Natural killer cell (primary cell): ENCODE data around the gene CCDC78. TPM values are rescaled to one million over a fixed set of nuclear protein-coding genes. Genes with fewer than 3 reads are reported as not detected.
A peak's percentile ranks its signal among the peaks of the same experiment; 100 is the strongest.

ENCODE experiments used
- ATAC-seq, 3 donors: fragments of 150-1000 bp in 2 of 3; fragments of 200-7000 bp in 1 of 3; cut with Tn5 transposase; 1 replicate in 1 of 3; 2 replicates in 2 of 3; pipeline ENCODE4 v1.10.0; 2021; ENCODE audit warnings: mild to moderate bottlenecking in 2 of 3, moderate library complexity in 2 of 3
- DNase-seq, 2 donors: peaks; one replicate each; pipeline versions ENCODE4 v3.0.0 to v3.0.0-alpha.2; 2013 to 2021; ENCODE audit warnings: mixed read lengths in 1 of 2
- H3K27ac ChIP-seq: one replicate; pipeline ENCODE4 v1.5.1; 2013; ENCODE audit warnings: mild to moderate bottlenecking, low read length
- H3K27me3 ChIP-seq: one replicate; pipeline ENCODE4 v1.6.1; 2013; ENCODE audit warnings: low read length; ENCODE audit not compliant: control insufficient read depth, insufficient read depth
- H3K36me3 ChIP-seq: one replicate; pipeline ENCODE4 v1.6.1; 2013; ENCODE audit warnings: low read length; ENCODE audit not compliant: control insufficient read depth, insufficient read depth
- H3K4me1 ChIP-seq: one replicate; pipeline ENCODE4 v1.6.1; 2013; ENCODE audit warnings: low read length; ENCODE audit not compliant: control insufficient read depth, insufficient read depth
- H3K4me3 ChIP-seq: one replicate; pipeline ENCODE4 v1.5.1; 2013; ENCODE audit warnings: low read length
- H3K9me3 ChIP-seq: one replicate; pipeline ENCODE4 v1.6.1; 2013; ENCODE audit warnings: low read length; ENCODE audit not compliant: control insufficient read depth, insufficient read depth
- H3K27ac Mint-ChIP-seq, 2 donors: one replicate each; pipeline ENCODE4 v1.8.0; 2022; ENCODE audit warnings: mild to moderate bottlenecking in 2 of 2, mixed read lengths in 2 of 2, moderate library complexity in 1 of 2
- H3K27me3 Mint-ChIP-seq, 2 donors: one replicate each; pipeline ENCODE4 v1.8.0; 2022; ENCODE audit warnings: low read depth in 2 of 2, mixed read lengths in 2 of 2
- H3K36me3 Mint-ChIP-seq: one replicate; pipeline ENCODE4 v1.8.0; 2022; ENCODE audit warnings: mixed read lengths
- H3K4me1 Mint-ChIP-seq, 2 donors: one replicate each; pipeline ENCODE4 v1.8.0; 2022; ENCODE audit warnings: mixed read lengths in 2 of 2
- H3K4me3 Mint-ChIP-seq: one replicate; pipeline ENCODE4 v1.8.0; 2022; ENCODE audit warnings: mild to moderate bottlenecking, moderate library complexity, mixed read lengths
- H3K9me3 Mint-ChIP-seq, 2 donors: one replicate each; pipeline ENCODE4 v1.8.0; 2022; ENCODE audit warnings: mixed read lengths in 2 of 2
- CTCF ChIP-seq: fragments of 200-600 bp; IDR thresholded peaks from one replicate; pipeline ENCODE4 v1.8.0; 2022; ENCODE audit warnings: antibody characterized with exemption
- WGBS: methylation state at CpG from one replicate; pipeline ENCODE4 v1.1.7; 2013; ENCODE audit warnings: missing lambda C conversion rate; ENCODE audit not compliant: insufficient coverage; 5-methylcytosine and 5-hydroxymethylcytosine counted together
- intact Hi-C: fragments of 100-400 bp; cut with micrococcal nuclease; formaldehyde crosslinking; loops from one replicate; pipeline ENCODE4 v1.14.2; 2022
- total RNA-seq, 4 donors: library from RNA; stranded (reverse); fragments of 120-200 nt in 1 of 4; gene quantifications; one replicate each; pipeline versions ENCODE4 v1.2.3 to v1.2.4, GENCODE V29; 2013 to 2022

The CCDC78 gene
- total RNA-seq, 3 donors from 2014 or later (not counting 1 experiment from before 2014, with no cell fraction given): 6.2 to 10.0 (median 7.7) TPM

- 3% methylated on average over 74 of the region's 74 CpGs for WGBS
- H3K27ac ChIP-seq: no peak overlapping the region
- peaks cover 34% of the 10 kb centered on the region for H3K4me1 ChIP-seq
- no peak for TF ChIP-seq CTCF
- ATAC-seq (peak; percentile 1 to 12 (median 5)), DNase-seq (peak in 1 of 2 donors; percentile 47)
- H3K9me3 ChIP-seq: no peaks in the 10 kb centered on the region
- Mint-ChIP-seq H3K27ac (no peak overlapping the region), H3K4me1 (peaks cover 0 to 23% of the 10 kb centered on the region in 2 donors), H3K36me3 (no peaks in the 10 kb centered on the region), H3K4me3 (peak overlapping the region; percentile 72), H3K27me3 (peaks cover 0 to 4% of the 10 kb centered on the region in 2 donors), H3K9me3 (no peaks in the 10 kb centered on the region)
- H3K27me3 ChIP-seq: peaks cover 12% of the 10 kb centered on the region
- H3K4me3 ChIP-seq: no peak overlapping the region
- intact Hi-C loops: loop anchor here (2.0 to 10.0 kb wide), 2 partner anchors 25 to 339 kb away; partner anchors contain the start of gene CIAO3
- no peaks in the 10 kb centered on the region for H3K36me3 ChIP-seq
Measured at GRCh38 chr16:715477-716199, 10.6 kb downstream of the CCDC78 start.

GRCh38 chr16:714558-715476 lies 11.4 kb downstream of the CCDC78 start, which contains the start of gene METRN:
TSS of gene METRN (plus strand) at chr16:715118. CDS start at chr16:715290, 172 bp downstream.
- intact Hi-C loops: loop anchor here (2.0 to 10.0 kb wide), 2 partner anchors 26 to 340 kb away; partner anchors contain the start of gene CIAO3
- Histone ChIP-seq H3K9me3 (no peaks in the 10 kb centered on the region), H3K27ac (no peak within 1 kb of the TSS), H3K27me3 (peaks cover 15% of the 10 kb centered on the region), H3K4me3 (peak within 1 kb of the TSS; percentile 16), H3K36me3 (no peaks in the 10 kb centered on the region), H3K4me1 (peaks cover 26% of the 10 kb centered on the region)
- ATAC-seq (peak; percentile 92 to 94 (median 93)), DNase-seq (peak; percentile 92 to 93)
- WGBS: 5% methylated on average over 108 of the region's 108 CpGs
- TF ChIP-seq CTCF: no peak
- peaks cover 0 to 16% of the 10 kb centered on the region in 2 donors for H3K4me1 Mint-ChIP-seq
- no peaks in the 10 kb centered on the region for H3K36me3 Mint-ChIP-seq
- H3K27me3 Mint-ChIP-seq: peaks cover 0 to 4% of the 10 kb centered on the region in 2 donors
- peak within 1 kb of the TSS; percentile 72 for H3K4me3 Mint-ChIP-seq
- H3K9me3 Mint-ChIP-seq: no peaks in the 10 kb centered on the region
- no peak within 1 kb of the TSS for H3K27ac Mint-ChIP-seq

- no peak overlapping the region for H3K27ac ChIP-seq
- H3K9me3 ChIP-seq: no peaks in the 10 kb centered on the region
- no peak for TF ChIP-seq CTCF
- 66% methylated on average over 11 of the region's 11 CpGs for WGBS
- H3K36me3 Mint-ChIP-seq: no peaks in the 10 kb centered on the region
- intact Hi-C loops: loop anchor here (2.0 to 10.0 kb wide), 2 partner anchors 27 to 341 kb away; partner anchors contain the start of gene CIAO3
- no peaks in the 10 kb centered on the region for H3K36me3 ChIP-seq
- H3K27me3 ChIP-seq: peaks cover 17% of the 10 kb centered on the region
- peaks cover 0 to 12% of the 10 kb centered on the region in 2 donors for H3K4me1 Mint-ChIP-seq
- peaks cover 0 to 4% of the 10 kb centered on the region in 2 donors for H3K27me3 Mint-ChIP-seq
- DNase-seq (no peak), ATAC-seq (no peak)
- no peak overlapping the region for H3K4me3 Mint-ChIP-seq
- peaks cover 19% of the 10 kb centered on the region for H3K4me1 ChIP-seq
- H3K9me3 Mint-ChIP-seq: no peaks in the 10 kb centered on the region
- no peak overlapping the region for H3K4me3 ChIP-seq
- H3K27ac Mint-ChIP-seq: no peak overlapping the region
Measured at GRCh38 chr16:714079-714478, 12.2 kb downstream of the CCDC78 start.
